Calu3 (cell line): Measurements from ENCODE around the gene ARHGEF16. TPM values are rescaled to one million over a fixed set of nuclear protein-coding genes. Genes with fewer than 3 reads are reported as not detected.

Source experiments
- BruUV-seq: library from RNA; stranded (reverse); fragments of 400-500 nt; replicated peaks from 2 replicates; lab custom pipeline; 2021; lab: Mats Ljungman, UMichigan
- CTCF ChIA-PET: fragments of 300-600 bp; sonication (Branson Sonifier 250); formaldehyde crosslinking; loops from one replicate; lab custom pipeline; 2022; ENCODE audit warnings: antibody characterized with exemption; lab: Charles Lee
- DNase-seq: peaks from one replicate; pipeline ENCODE4 v3.0.0; 2022
- H3K27ac Mint-ChIP-seq: one replicate; pipeline ENCODE4 v1.8.0; 2022; ENCODE audit warnings: mixed read lengths; ENCODE audit not compliant: unreplicated experiment
- H3K27me3 Mint-ChIP-seq: one replicate; pipeline ENCODE4 v1.8.0; 2022; ENCODE audit warnings: mixed read lengths; ENCODE audit not compliant: unreplicated experiment
- H3K36me3 Mint-ChIP-seq: one replicate; pipeline ENCODE4 v1.8.0; 2022; ENCODE audit warnings: mild to moderate bottlenecking, moderate library complexity, mixed read lengths; ENCODE audit not compliant: insufficient read depth, unreplicated experiment
- H3K4me1 Mint-ChIP-seq: one replicate; pipeline ENCODE4 v1.8.0; 2022; ENCODE audit warnings: mild to moderate bottlenecking, low read depth, mixed read lengths; ENCODE audit not compliant: unreplicated experiment
- H3K4me3 Mint-ChIP-seq: one replicate; pipeline ENCODE4 v1.8.0; 2022; ENCODE audit warnings: mild to moderate bottlenecking, low read depth, moderate library complexity, mixed read lengths; ENCODE audit not compliant: unreplicated experiment
- H3K9me3 Mint-ChIP-seq: one replicate; pipeline ENCODE4 v1.8.0; 2022; ENCODE audit warnings: low read depth, mixed read lengths; ENCODE audit not compliant: unreplicated experiment
- intact Hi-C: fragments of 100-400 bp; cut with micrococcal nuclease; formaldehyde crosslinking; loops from one replicate; pipeline ENCODE4 v1.10.0; 2022; ENCODE audit not compliant: unreplicated experiment
- total RNA-seq: library from RNA; stranded (reverse); gene quantifications from 2 replicates; pipeline ENCODE4 v1.2.3, GENCODE V29; 2022
- TF ChIP-seq, protein P1 (sequence below): fragments of 200-600 bp; IDR thresholded peaks from one replicate; pipeline ENCODE4 v1.8.0; 2022; ENCODE audit warnings: antibody characterized with exemption; ENCODE audit not compliant: unreplicated experiment

ARHGEF16 gene
- total RNA-seq, 1 experiment from 2014 or later: 24.2 TPM

DNA sequence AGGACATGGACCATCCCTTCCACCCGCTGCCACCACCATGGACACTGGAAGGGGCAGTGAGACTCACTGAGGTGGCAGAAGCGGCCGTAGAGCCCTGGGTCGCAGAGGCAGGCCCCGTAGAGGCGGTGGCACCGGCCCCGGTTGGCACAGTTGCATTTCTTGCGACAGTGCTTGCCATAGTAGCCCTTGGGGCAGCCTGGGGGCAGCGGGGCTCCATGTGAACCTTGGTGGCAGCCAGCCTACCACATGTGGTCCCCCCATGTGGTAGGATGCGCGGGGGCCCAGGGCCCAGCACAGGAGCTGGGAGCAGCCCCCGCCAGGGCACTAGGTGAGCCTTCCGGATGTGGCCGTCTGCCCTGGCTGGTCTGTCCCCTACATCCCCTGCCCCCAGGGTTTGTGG is 51.6 kb downstream of the ARHGEF16 start:
- TF ChIP-seq, protein P1, sequence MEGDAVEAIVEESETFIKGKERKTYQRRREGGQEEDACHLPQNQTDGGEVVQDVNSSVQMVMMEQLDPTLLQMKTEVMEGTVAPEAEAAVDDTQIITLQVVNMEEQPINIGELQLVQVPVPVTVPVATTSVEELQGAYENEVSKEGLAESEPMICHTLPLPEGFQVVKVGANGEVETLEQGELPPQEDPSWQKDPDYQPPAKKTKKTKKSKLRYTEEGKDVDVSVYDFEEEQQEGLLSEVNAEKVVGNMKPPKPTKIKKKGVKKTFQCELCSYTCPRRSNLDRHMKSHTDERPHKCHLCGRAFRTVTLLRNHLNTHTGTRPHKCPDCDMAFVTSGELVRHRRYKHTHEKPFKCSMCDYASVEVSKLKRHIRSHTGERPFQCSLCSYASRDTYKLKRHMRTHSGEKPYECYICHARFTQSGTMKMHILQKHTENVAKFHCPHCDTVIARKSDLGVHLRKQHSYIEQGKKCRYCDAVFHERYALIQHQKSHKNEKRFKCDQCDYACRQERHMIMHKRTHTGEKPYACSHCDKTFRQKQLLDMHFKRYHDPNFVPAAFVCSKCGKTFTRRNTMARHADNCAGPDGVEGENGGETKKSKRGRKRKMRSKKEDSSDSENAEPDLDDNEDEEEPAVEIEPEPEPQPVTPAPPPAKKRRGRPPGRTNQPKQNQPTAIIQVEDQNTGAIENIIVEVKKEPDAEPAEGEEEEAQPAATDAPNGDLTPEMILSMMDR: no peak
- BruUV-seq: no TSS peak
- H3K4me1 Mint-ChIP-seq: no peaks in the 10 kb centered on the region
- no peak overlapping the region for H3K27ac Mint-ChIP-seq
- CTCF ChIA-PET: no interaction called here
- no peak for DNase-seq
- no peaks in the 10 kb centered on the region for H3K27me3 Mint-ChIP-seq
- no peaks in the 10 kb centered on the region for H3K9me3 Mint-ChIP-seq
- intact Hi-C loops: no loop called here
- peaks cover 5% of the 10 kb centered on the region for H3K36me3 Mint-ChIP-seq
- H3K4me3 Mint-ChIP-seq: no peak overlapping the region

DNA sequence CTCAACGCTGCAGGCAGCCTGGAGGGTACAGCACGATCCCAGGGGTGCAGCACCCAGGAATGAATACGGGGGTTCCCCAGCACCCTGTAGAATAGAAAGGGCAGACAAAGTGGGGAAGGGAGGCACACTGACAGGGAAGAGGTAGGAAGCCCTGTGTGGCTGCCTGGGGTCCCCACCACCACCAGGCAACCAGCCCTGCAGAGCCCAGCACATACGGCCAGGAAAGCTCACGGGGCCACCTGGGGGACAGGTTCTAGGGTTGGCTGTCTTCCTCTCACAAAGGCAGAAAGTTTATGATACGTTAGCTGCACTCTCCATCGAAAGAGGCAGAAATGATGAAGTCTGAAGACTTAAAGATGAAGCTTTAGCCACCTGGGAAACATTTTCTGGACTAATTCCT is 52.5 kb downstream of the ARHGEF16 start:
- intact Hi-C loops: no loop called here
- no TSS peak for BruUV-seq
- peaks cover 5% of the 10 kb centered on the region for H3K36me3 Mint-ChIP-seq
- no peaks in the 10 kb centered on the region for H3K9me3 Mint-ChIP-seq
- TF ChIP-seq, protein P1: no peak
- no peaks in the 10 kb centered on the region for H3K27me3 Mint-ChIP-seq
- H3K4me3 Mint-ChIP-seq: no peak overlapping the region
- no peaks in the 10 kb centered on the region for H3K4me1 Mint-ChIP-seq
- CTCF ChIA-PET: no interaction called here
- H3K27ac Mint-ChIP-seq: no peak overlapping the region
- DNase-seq: no peak

DNA sequence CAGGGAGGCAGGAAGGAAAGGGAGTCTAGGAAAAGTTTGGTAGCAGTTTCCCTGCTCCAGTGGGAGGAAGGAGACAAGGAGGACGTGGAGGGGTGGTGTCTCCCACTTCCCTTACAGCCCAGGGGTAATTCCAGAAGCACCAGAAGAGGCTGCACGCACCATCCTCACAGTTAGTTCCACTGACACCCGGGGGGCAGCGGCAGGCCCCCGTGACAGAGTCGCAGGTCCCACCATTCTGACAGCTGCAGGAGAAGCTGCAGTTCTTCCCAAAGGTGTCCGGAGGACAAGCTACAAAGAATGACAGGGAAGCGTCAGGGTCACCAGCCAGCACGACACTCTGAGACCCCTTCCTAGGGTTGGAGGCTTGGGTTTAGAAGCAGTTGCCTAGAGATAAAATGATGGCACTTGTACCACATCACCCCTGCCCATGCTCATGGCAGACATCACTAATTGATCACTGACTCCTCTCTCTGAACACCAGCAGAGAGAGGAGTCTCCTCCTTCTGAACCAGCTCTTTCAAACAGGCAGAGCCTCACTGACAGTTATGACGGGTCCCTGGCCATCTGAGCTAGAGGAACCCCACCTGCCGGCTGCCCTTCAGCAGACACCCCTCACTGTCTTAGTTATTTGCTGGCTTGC is 53.3 kb downstream of the ARHGEF16 start:
- no peak for DNase-seq
- Mint-ChIP-seq H3K4me1 (no peaks in the 10 kb centered on the region), H3K27ac (no peak overlapping the region), H3K27me3 (no peaks in the 10 kb centered on the region), H3K36me3 (peaks cover 5% of the 10 kb centered on the region), H3K9me3 (no peaks in the 10 kb centered on the region), H3K4me3 (no peak overlapping the region)
- intact Hi-C loops: no loop called here
- no TSS peak for BruUV-seq
- TF ChIP-seq, protein P1: no peak
- CTCF ChIA-PET: no interaction called here

DNA sequence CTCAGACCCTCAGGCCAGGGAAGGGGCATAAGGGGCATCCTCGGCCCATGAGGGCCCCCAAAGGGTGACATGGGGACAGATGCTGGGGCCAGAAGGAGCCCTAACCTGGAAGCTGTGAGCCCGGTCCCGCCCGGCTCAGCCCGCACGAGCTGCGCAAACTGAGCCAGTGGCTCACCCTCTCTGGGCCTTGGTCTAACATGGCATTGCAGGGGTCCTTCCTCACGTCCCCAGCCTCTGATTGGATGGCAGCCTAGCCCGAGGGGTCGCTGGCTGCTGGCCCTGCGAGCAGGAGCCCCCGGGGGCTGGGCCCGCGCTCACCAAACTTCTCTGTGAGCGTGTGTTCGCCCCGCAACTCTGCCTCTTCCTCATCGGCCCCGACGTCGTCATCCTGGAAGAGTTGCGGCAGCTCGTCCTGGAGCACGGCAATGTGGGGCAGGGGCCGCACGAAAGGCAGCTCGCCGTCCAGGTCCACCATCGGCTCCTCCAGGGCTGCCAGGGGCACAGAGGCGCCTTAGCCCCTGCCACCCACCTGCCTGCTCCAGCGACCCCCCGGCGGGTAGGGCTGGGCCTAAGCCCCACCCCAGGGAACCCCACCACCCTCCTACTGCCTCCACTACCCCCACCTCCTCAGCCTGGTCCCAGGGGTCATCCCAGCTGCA is 54.4 kb downstream of the ARHGEF16 start:
- Mint-ChIP-seq H3K4me1 (no peaks in the 10 kb centered on the region), H3K9me3 (no peaks in the 10 kb centered on the region)
- BruUV-seq: no TSS peak

More for the DNA sequence above, 54.4 kb downstream of the ARHGEF16 start:
- TF ChIP-seq, protein P1: no peak
- no peaks in the 10 kb centered on the region for H3K36me3 Mint-ChIP-seq
- no peak overlapping the region for H3K4me3 Mint-ChIP-seq
- no peaks in the 10 kb centered on the region for H3K27me3 Mint-ChIP-seq
- H3K27ac Mint-ChIP-seq: no peak overlapping the region
- intact Hi-C loops: no loop called here
- DNase-seq: no peak
- CTCF ChIA-PET: no interaction called here
